Peyer's patch (tissue), 4 donors: ENCODE measurements around the gene HMGCL.

Experiments used
- CTCF ChIP-seq, 6 experiments: fragments of 450-650 bp in 4 of 6; fragments of 200-600 bp in 2 of 6; sonication (generic) in 1 of 6; IDR thresholded peaks; one replicate each; pipeline ENCODE4 v1.5.1; 2017 to 2019; ENCODE audit warnings: antibody characterized with exemption in 6 of 6, mild to moderate bottlenecking in 3 of 6, moderate library complexity in 1 of 6
- POLR2A ChIP-seq, 2 donors: fragments of 450-650 bp; IDR thresholded peaks; one replicate each; pipeline ENCODE4 v1.5.1; 2017; ENCODE audit warnings: antibody characterized with exemption in 2 of 2, mild to moderate bottlenecking in 2 of 2, moderate library complexity in 2 of 2

- TF ChIP-seq CTCF (IDR thresholded peaks at IDR 0.05) (peak in 3 of 6 experiments; percentile 39 to 44 (median 39)), POLR2A (IDR thresholded peaks at IDR 0.05) (no peak)
Measured at GRCh38 chr1:23796466-23797271, 28.6 kb downstream of the HMGCL start.
